SK-N-SH (cell line): ENCODE measurements around the gene CHM.

Experiments
- CTCF ChIP-seq: fragments of 200-600 bp; sonication (generic); IDR thresholded peaks from 2 replicates; pipeline ENCODE4 v1.6.1; 2017; ENCODE audit warnings: antibody characterized with exemption, mild to moderate bottlenecking, moderate library complexity
- RCOR1 ChIP-seq: fragments of 150-350 bp; IDR thresholded peaks from 2 replicates; pipeline ENCODE4 v1.6.1; 2017; ENCODE audit warnings: antibody characterized with exemption, low read length
- USF2 ChIP-seq: fragments of 150-350 bp; IDR thresholded peaks from 2 replicates; pipeline ENCODE4 v1.6.1; 2017; ENCODE audit warnings: antibody characterized with exemption, low read length, low read depth, borderline replicate concordance
- ZBTB33 ChIP-seq: IDR thresholded peaks from 2 replicates; pipeline ENCODE4 v1.4.0; 2012; ENCODE audit warnings: low read depth, borderline replicate concordance

- TF ChIP-seq CTCF = no peak
- TF ChIP-seq RCOR1 = no peak
- no peak for TF ChIP-seq USF2
- TF ChIP-seq ZBTB33 = no peak
Observed at GRCh38 chrX:86051741-86052140, 4.4 kb upstream of the CHM start.
